WTC11 (cell line): Measurements from ENCODE around the gene HSPBAP1. TPM values are rescaled to one million over a fixed set of nuclear protein-coding genes. Genes with fewer than 3 reads are reported as not detected.

Source experiments
- ATAC-seq: fragments of 200-7000 bp; cut with Tn5 transposase; 2 replicates; pipeline ENCODE4 v1.10.0; 2021; ENCODE audit warnings: mild to moderate bottlenecking, moderate library complexity
- Bru-seq: library from RNA; stranded (reverse); fragments of 400-500 nt; gene quantifications from one replicate; lab custom pipeline; 2021; lab: Mats Ljungman, UMichigan
- CTCF ChIA-PET: fragments of 300-600 bp; sonication (Branson Sonifier 250); formaldehyde crosslinking; loops from one replicate; lab custom pipeline; 2021; ENCODE audit warnings: antibody characterized with exemption; lab: Charles Lee
- POLR2A ChIA-PET: fragments of 350-600 bp; sonication (Branson Sonifier 250); formaldehyde crosslinking; loops from one replicate; lab custom pipeline; 2021; ENCODE audit warnings: antibody characterized with exemption; lab: Charles Lee
- DNase-seq: peaks from one replicate; pipeline ENCODE4 v3.0.0; 2021; ENCODE audit warnings: low spot score
- H3K27ac Mint-ChIP-seq: 2 replicates; pipeline ENCODE4 v1.8.0; 2021; ENCODE audit warnings: mixed read lengths
- H3K27me3 Mint-ChIP-seq: 2 replicates; pipeline ENCODE4 v1.8.0; 2021; ENCODE audit warnings: low read depth, mild to moderate bottlenecking, moderate library complexity, mixed read lengths
- H3K36me3 Mint-ChIP-seq: 2 replicates; pipeline ENCODE4 v1.8.0; 2021; ENCODE audit warnings: mixed read lengths
- H3K4me1 Mint-ChIP-seq: 2 replicates; pipeline ENCODE4 v1.8.0; 2022; ENCODE audit warnings: mixed read lengths
- H3K4me3 Mint-ChIP-seq: 2 replicates; pipeline ENCODE4 v1.8.0; 2021; ENCODE audit warnings: mild to moderate bottlenecking, moderate library complexity, mixed read lengths
- H3K9me3 Mint-ChIP-seq: 2 replicates; pipeline ENCODE4 v1.8.0; 2021; ENCODE audit warnings: mixed read lengths
- ELF4 ChIP-seq: sonication (generic); formaldehyde crosslinking; IDR thresholded peaks from 2 replicates; pipeline ENCODE4 v1.8.1; 2022; ENCODE audit warnings: low read depth, mild to moderate bottlenecking, moderate library complexity, missing genetic modification reagents
- ESRRA ChIP-seq: sonication (generic); formaldehyde crosslinking; IDR thresholded peaks from 2 replicates; pipeline ENCODE4 v1.8.1; 2022; ENCODE audit warnings: mild to moderate bottlenecking, missing genetic modification reagents, borderline replicate concordance
- ETV6 ChIP-seq: sonication (generic); formaldehyde crosslinking; IDR thresholded peaks from 2 replicates; pipeline ENCODE4 v1.8.1; 2022; ENCODE audit warnings: mild to moderate bottlenecking, missing genetic modification reagents
- FOXP1 ChIP-seq: sonication (generic); formaldehyde crosslinking; IDR thresholded peaks from 2 replicates; pipeline ENCODE4 v1.8.0; 2022; ENCODE audit warnings: missing genetic modification reagents, mild to moderate bottlenecking, moderate library complexity, borderline replicate concordance
- GTF2I ChIP-seq: fragments of 250-450 bp; sonication (Bioruptor Pico); conservative IDR thresholded peaks from 2 replicates; pipeline ENCODE4 v1.4.0; 2021; ENCODE audit warnings: mild to moderate bottlenecking
- HMGA2 ChIP-seq: fragments of 250-450 bp; sonication (Bioruptor Pico); IDR thresholded peaks from 2 replicates; pipeline ENCODE4 v1.4.0; 2021; ENCODE audit warnings: mild to moderate bottlenecking, moderate library complexity
- IRF2 ChIP-seq: sonication (generic); formaldehyde crosslinking; IDR thresholded peaks from 2 replicates; pipeline ENCODE4 v1.8.0; 2022; ENCODE audit warnings: low read depth, missing genetic modification reagents, borderline replicate concordance
- NFYB ChIP-seq: sonication (generic); formaldehyde crosslinking; conservative IDR thresholded peaks from 2 replicates; pipeline ENCODE4 v1.8.0; 2022; ENCODE audit warnings: low read depth, missing genetic modification reagents
- OVOL2 ChIP-seq: fragments of 250-450 bp; sonication (Bioruptor Pico); IDR thresholded peaks from 2 replicates; pipeline ENCODE4 v1.9.0; 2021; ENCODE audit warnings: mild to moderate bottlenecking, borderline replicate concordance
- RORB ChIP-seq: fragments of 250-450 bp; sonication (Bioruptor Pico); IDR thresholded peaks from 2 replicates; pipeline ENCODE4 v1.9.0; 2021; ENCODE audit warnings: mild to moderate bottlenecking
- ZBTB21 ChIP-seq: sonication (generic); formaldehyde crosslinking; IDR thresholded peaks from 2 replicates; pipeline ENCODE4 v1.8.1; 2023; ENCODE audit warnings: mild to moderate bottlenecking, missing genetic modification reagents, borderline replicate concordance
- ZNF121 ChIP-seq: sonication (generic); formaldehyde crosslinking; IDR thresholded peaks from 2 replicates; pipeline ENCODE4 v1.8.0; 2023; ENCODE audit warnings: missing genetic modification reagents
- ZNF263 ChIP-seq: sonication (generic); formaldehyde crosslinking; IDR thresholded peaks from 2 replicates; pipeline ENCODE4 v1.8.1; 2022; ENCODE audit warnings: low read depth, mild to moderate bottlenecking, moderate library complexity, missing genetic modification reagents
- ZNF423 ChIP-seq: fragments of 250-450 bp; sonication (Bioruptor Pico); IDR thresholded peaks from 2 replicates; pipeline ENCODE4 v2.1.2; 2022; ENCODE audit warnings: mild to moderate bottlenecking, moderate library complexity
- long read RNA-seq, 3 experiments: library from RNA in 1 of 3; library from capped mRNA in 1 of 3; library from polyadenylated mRNA in 1 of 3; unstranded in 2 of 3; stranded (forward) in 1 of 3; transcript quantifications; one replicate each; pipeline ENCODE4 v2.0.0, GENCODE V29; 2021
- total RNA-seq: library from RNA; stranded (reverse); gene quantifications from 3 replicates; pipeline ENCODE4 v1.2.3, GENCODE V29; 2021
- TF ChIP-seq, protein P1 (sequence below): sonication (generic); formaldehyde crosslinking; IDR thresholded peaks from 2 replicates; pipeline ENCODE4 v1.8.0; 2023; ENCODE audit warnings: mild to moderate bottlenecking, missing genetic modification reagents
- TF ChIP-seq, protein P2 (sequence below): fragments of 250-450 bp; sonication (Bioruptor Pico); IDR thresholded peaks from 2 replicates; pipeline ENCODE4 v1.9.0; 2021; ENCODE audit warnings: moderate library complexity, mild to moderate bottlenecking, inconsistent platforms, borderline replicate concordance
- TF ChIP-seq, protein P3 (sequence below): sonication (generic); formaldehyde crosslinking; IDR thresholded peaks from 2 replicates; pipeline ENCODE4 v1.8.0; 2022; ENCODE audit warnings: mild to moderate bottlenecking, missing genetic modification reagents
- TF ChIP-seq, protein P4 (sequence below): fragments of 250-450 bp; sonication (Bioruptor Pico); IDR thresholded peaks from 2 replicates; pipeline ENCODE4 v1.8.0; 2021; ENCODE audit warnings: mild to moderate bottlenecking
- TF ChIP-seq, protein P5 (sequence below): sonication (generic); formaldehyde crosslinking; IDR thresholded peaks from 2 replicates; pipeline ENCODE4 v1.8.0; 2023; ENCODE audit warnings: missing genetic modification reagents, mild to moderate bottlenecking, borderline replicate concordance

Gene HSPBAP1, protein sequence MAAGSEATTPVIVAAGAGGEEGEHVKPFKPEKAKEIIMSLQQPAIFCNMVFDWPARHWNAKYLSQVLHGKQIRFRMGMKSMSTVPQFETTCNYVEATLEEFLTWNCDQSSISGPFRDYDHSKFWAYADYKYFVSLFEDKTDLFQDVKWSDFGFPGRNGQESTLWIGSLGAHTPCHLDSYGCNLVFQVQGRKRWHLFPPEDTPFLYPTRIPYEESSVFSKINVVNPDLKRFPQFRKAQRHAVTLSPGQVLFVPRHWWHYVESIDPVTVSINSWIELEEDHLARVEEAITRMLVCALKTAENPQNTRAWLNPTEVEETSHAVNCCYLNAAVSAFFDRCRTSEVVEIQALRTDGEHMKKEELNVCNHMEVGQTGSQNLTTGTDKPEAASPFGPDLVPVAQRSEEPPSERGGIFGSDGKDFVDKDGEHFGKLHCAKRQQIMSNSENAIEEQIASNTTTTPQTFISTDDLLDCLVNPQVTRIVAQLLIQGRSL
- total RNA-seq (7.6 to 10.4 TPM (median 9.1 TPM) in 3 replicates), Bru-seq, nascent RNA (percentile 74 among the genes with signal in this experiment)
- long read RNA-seq, experiment 1, transcript HSPBAP1-201 (8 exons, 1,953 nt) = major isoform, 22 of 35 reads
- long read RNA-seq, experiment 1, partial matches to known transcripts = 2 of 35 reads
- long read RNA-seq, experiment 1, other reads (novel, unspliced or antisense) = 8 of 35 reads
- long read RNA-seq, experiment 2, partial matches to known transcripts = 7 of 14 reads
- long read RNA-seq, experiment 2, other reads (novel, unspliced or antisense) = 3 of 14 reads
- long read RNA-seq, experiment 3, transcript HSPBAP1-201 (8 exons, 1,953 nt) = major isoform, 28 of 35 reads
- long read RNA-seq, experiment 3, partial matches to known transcripts = 1 of 35 reads
- long read RNA-seq, experiment 3, other reads (novel, unspliced or antisense) = 4 of 35 reads

DNA sequence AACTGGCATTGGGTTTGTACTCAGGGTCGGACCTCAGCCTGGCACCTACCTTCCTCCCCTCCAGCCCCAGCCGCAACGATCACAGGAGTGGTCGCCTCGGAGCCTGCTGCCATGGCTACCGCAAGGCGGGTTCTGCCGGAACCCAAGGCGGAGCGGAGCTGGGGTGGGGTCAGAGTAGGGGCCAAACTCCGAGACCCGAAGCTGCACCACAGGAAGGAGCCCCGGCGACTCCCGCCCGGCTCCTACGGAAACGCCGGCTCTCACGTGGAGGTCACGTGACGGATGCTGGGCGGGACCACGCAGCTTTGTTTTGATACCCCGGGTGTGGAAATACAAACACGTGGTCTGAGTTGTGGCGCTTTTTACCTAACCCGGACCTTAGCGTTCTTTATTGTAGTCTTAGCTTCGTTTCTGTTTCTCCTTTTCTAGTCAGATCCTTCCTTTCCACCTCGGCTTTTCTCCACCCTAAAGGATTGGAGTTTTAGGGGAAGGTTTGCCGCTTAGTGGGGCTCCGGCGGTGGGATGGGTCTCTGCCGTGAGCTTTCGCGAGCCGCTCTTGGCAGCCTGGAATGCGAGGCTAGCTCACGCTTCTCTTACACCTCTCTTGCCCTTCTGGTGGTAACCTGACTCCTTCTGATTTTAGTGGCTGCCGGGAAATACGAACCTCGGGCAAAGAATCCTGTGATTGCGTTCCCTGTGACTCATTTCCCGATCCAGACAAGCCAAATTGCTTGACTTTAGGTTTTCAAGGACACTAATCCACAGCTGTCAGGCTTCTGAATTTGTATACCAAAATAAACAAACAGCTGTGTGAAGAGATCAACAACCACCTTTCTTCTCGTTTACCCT, at the start of gene HSPBAP1:
Gene HSPBAP1 (minus strand): TSS at position 264 of the 849 bp plus-strand sequence. CDS start 151 bp downstream, at position 113.
- peak within 1 kb of the TSS; percentile 99 for H3K27ac Mint-ChIP-seq
- peak; percentile 83 for ATAC-seq
- POLR2A ChIA-PET = interaction anchor here (0.5 to 1.1 kb wide), 2 partner anchors 33 to 96 kb away, joined by 3 to 10 read pairs; no protein-coding TSS in a partner anchor
- no peaks in the 10 kb centered on the region for H3K9me3 Mint-ChIP-seq
- CTCF ChIA-PET = interaction anchor here (0.8 to 1.5 kb wide), 5 partner anchors 39 to 401 kb away, joined by 3 to 10 read pairs (median 4); no protein-coding TSS in a partner anchor
- H3K27me3 Mint-ChIP-seq = peaks cover 9% of the 10 kb centered on the region
- H3K4me1 Mint-ChIP-seq = peaks cover 18% of the 10 kb centered on the region
- no peaks in the 10 kb centered on the region for H3K36me3 Mint-ChIP-seq
- DNase-seq = peak; percentile 92
- H3K4me3 Mint-ChIP-seq = peak within 1 kb of the TSS; percentile 81
- 0 out of 2 replicates have a peak, but pooled peaks have one; percentile 16 for TF ChIP-seq ZNF263 (CRISPR knock-in tag)
- TF ChIP-seq NFYB (CRISPR knock-in tag) = 0 out of 2 replicates have a peak, but pooled peaks have one; percentile 24
- no peak for TF ChIP-seq HMGA2
- TF ChIP-seq, protein P1, sequence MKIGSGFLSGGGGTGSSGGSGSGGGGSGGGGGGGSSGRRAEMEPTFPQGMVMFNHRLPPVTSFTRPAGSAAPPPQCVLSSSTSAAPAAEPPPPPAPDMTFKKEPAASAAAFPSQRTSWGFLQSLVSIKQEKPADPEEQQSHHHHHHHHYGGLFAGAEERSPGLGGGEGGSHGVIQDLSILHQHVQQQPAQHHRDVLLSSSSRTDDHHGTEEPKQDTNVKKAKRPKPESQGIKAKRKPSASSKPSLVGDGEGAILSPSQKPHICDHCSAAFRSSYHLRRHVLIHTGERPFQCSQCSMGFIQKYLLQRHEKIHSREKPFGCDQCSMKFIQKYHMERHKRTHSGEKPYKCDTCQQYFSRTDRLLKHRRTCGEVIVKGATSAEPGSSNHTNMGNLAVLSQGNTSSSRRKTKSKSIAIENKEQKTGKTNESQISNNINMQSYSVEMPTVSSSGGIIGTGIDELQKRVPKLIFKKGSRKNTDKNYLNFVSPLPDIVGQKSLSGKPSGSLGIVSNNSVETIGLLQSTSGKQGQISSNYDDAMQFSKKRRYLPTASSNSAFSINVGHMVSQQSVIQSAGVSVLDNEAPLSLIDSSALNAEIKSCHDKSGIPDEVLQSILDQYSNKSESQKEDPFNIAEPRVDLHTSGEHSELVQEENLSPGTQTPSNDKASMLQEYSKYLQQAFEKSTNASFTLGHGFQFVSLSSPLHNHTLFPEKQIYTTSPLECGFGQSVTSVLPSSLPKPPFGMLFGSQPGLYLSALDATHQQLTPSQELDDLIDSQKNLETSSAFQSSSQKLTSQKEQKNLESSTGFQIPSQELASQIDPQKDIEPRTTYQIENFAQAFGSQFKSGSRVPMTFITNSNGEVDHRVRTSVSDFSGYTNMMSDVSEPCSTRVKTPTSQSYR (CRISPR knock-in tag) = peak; percentile 62; the same call in 1 of the 2 replicates
- TF ChIP-seq ETV6 (CRISPR knock-in tag) = peak; percentile 84
- TF ChIP-seq FOXP1 (CRISPR knock-in tag) = peak; percentile 94
- TF ChIP-seq ZNF423 = no peak
- TF ChIP-seq, protein P2, sequence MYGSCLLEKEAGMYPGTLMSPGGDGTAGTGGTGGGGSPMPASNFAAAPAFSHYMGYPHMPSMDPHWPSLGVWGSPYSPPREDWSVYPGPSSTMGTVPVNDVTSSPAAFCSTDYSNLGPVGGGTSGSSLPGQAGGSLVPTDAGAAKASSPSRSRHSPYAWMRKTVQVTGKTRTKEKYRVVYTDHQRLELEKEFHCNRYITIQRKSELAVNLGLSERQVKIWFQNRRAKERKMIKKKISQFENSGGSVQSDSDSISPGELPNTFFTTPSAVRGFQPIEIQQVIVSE (CRISPR knock-in tag) = no peak
- TF ChIP-seq, protein P3, sequence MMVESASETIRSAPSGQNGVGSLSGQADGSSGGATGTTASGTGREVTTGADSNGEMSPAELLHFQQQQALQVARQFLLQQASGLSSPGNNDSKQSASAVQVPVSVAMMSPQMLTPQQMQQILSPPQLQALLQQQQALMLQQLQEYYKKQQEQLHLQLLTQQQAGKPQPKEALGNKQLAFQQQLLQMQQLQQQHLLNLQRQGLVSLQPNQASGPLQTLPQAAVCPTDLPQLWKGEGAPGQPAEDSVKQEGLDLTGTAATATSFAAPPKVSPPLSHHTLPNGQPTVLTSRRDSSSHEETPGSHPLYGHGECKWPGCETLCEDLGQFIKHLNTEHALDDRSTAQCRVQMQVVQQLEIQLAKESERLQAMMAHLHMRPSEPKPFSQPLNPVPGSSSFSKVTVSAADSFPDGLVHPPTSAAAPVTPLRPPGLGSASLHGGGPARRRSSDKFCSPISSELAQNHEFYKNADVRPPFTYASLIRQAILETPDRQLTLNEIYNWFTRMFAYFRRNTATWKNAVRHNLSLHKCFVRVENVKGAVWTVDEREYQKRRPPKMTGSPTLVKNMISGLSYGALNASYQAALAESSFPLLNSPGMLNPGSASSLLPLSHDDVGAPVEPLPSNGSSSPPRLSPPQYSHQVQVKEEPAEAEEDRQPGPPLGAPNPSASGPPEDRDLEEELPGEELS (CRISPR knock-in tag) = 0 out of 2 replicates have a peak, but pooled peaks have one; percentile 12
- TF ChIP-seq IRF2 (CRISPR knock-in tag) = 0 out of 2 replicates have a peak, but pooled peaks have one; percentile 40
- peak; percentile 92 for TF ChIP-seq ZNF121 (CRISPR knock-in tag)
- TF ChIP-seq ELF4 (CRISPR knock-in tag) = no peak
- TF ChIP-seq ESRRA = no peak
- no peak for TF ChIP-seq OVOL2 (CRISPR knock-in tag)
- TF ChIP-seq, protein P4, sequence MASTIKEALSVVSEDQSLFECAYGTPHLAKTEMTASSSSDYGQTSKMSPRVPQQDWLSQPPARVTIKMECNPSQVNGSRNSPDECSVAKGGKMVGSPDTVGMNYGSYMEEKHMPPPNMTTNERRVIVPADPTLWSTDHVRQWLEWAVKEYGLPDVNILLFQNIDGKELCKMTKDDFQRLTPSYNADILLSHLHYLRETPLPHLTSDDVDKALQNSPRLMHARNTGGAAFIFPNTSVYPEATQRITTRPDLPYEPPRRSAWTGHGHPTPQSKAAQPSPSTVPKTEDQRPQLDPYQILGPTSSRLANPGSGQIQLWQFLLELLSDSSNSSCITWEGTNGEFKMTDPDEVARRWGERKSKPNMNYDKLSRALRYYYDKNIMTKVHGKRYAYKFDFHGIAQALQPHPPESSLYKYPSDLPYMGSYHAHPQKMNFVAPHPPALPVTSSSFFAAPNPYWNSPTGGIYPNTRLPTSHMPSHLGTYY (CRISPR knock-in tag) = 0 out of 2 replicates have a peak, but pooled peaks have one; percentile 3
- no peak for TF ChIP-seq RORB (CRISPR knock-in tag)
- TF ChIP-seq GTF2I = no peak
- TF ChIP-seq ZBTB21 = peak; percentile 77
- TF ChIP-seq, protein P5, sequence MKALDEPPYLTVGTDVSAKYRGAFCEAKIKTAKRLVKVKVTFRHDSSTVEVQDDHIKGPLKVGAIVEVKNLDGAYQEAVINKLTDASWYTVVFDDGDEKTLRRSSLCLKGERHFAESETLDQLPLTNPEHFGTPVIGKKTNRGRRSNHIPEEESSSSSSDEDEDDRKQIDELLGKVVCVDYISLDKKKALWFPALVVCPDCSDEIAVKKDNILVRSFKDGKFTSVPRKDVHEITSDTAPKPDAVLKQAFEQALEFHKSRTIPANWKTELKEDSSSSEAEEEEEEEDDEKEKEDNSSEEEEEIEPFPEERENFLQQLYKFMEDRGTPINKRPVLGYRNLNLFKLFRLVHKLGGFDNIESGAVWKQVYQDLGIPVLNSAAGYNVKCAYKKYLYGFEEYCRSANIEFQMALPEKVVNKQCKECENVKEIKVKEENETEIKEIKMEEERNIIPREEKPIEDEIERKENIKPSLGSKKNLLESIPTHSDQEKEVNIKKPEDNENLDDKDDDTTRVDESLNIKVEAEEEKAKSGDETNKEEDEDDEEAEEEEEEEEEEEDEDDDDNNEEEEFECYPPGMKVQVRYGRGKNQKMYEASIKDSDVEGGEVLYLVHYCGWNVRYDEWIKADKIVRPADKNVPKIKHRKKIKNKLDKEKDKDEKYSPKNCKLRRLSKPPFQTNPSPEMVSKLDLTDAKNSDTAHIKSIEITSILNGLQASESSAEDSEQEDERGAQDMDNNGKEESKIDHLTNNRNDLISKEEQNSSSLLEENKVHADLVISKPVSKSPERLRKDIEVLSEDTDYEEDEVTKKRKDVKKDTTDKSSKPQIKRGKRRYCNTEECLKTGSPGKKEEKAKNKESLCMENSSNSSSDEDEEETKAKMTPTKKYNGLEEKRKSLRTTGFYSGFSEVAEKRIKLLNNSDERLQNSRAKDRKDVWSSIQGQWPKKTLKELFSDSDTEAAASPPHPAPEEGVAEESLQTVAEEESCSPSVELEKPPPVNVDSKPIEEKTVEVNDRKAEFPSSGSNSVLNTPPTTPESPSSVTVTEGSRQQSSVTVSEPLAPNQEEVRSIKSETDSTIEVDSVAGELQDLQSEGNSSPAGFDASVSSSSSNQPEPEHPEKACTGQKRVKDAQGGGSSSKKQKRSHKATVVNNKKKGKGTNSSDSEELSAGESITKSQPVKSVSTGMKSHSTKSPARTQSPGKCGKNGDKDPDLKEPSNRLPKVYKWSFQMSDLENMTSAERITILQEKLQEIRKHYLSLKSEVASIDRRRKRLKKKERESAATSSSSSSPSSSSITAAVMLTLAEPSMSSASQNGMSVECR (CRISPR knock-in tag) = peak; percentile 96
